Iris pigment epithelial cell (primary cell): Measurements from ENCODE around the gene WDFY1.

Experiments used
- DNase-seq: peaks from one replicate; pipeline ENCODE4 v3.0.0-alpha.2; 2011; ENCODE audit warnings: low read depth

Gene WDFY1

GRCh38 chr2:223856584-223856983 lies 88.6 kb downstream of the WDFY1 start:
- no peak for DNase-seq

DNA sequence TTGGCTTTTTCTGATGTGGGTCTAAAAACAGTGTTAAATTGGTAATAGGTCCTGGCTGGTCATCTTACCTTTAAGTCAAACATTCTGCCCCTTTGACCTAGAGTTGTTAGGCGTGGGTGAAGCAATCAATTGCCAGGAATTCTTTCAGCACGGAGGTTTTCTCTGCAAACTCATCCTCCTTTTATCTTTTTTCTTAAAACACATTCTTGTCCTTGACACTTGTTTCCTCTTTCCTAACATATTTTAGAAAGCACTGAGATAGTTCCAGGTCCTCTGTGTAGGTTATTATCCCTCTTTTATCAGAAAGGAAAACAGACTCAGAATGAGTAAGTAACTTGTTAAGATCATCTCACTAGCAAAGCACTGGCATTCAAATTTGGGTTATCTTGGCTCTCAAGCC lies 89.1 kb downstream of the WDFY1 start:
- peak; percentile 11 for DNase-seq

DNA sequence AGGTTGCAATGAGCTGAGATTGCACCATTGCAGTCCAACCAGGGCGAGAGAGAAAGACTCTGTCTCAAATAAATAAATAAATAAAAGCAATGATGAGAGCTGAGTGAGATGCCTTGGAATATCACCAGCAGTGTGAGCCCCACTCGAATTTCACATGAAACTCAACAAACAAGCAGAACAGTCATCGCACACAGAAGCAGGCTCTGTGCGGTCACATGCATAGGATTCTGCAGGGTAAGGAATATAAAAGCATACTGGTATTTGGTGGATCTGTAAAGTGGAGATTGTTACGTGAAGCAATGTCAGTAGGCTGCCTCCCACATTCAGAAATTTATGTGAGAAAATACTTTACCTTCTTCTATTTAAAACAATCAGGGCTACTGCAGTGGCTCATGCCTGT lies 89.7 kb downstream of the WDFY1 start:
- DNase-seq, result peak; percentile 87

GRCh38 chr2:223854741-223855140 lies 90.4 kb downstream of the WDFY1 start:
- DNase-seq, result no peak

GRCh38 chr2:223853425-223853837 lies 91.7 kb downstream of the WDFY1 start:
- peak; percentile 25 for DNase-seq

- no peak for DNase-seq
These were observed 92.8 kb downstream of the WDFY1 start for GRCh38 chr2:223852281-223852795.

DNA sequence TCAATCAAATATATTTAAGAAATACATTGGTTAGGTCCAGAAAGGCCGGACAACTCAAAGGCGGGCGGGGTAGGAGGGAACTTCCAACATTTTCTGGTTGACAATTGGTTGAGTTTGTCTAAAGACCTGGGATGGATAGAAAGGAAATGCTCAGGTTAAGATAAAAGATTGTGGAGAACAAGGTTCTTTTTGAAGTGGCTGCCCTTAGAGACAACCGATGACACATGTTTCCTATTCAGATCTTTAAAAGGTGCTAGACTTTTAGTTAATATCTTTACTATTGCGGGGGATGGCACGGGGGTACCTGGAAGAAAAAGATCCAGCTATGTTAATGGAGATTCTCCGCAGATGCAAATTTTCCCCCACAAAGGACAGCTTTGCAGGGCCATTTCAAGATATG lies 97.7 kb downstream of the WDFY1 start:
- no peak for DNase-seq

GRCh38 chr2:223846515-223846914 lies 98.6 kb downstream of the WDFY1 start:
- peak; percentile 95 for DNase-seq

- no peak for DNase-seq
These were observed 103.5 kb downstream of the WDFY1 start for GRCh38 chr2:223841436-223842190.

GRCh38 chr2:223837287-223838061 lies 107.7 kb downstream of the WDFY1 start, which contains the start of gene AP1S3:
TSS of gene AP1S3 (minus strand) at chr2:223837582. CDS start at chr2:223837450, 132 bp downstream.
- peak; percentile 52 for DNase-seq

- DNase-seq, result no peak
These were observed 109.2 kb downstream of the WDFY1 start for GRCh38 chr2:223835701-223836532.

- DNase-seq, result no peak
These were observed 110.7 kb downstream of the WDFY1 start for GRCh38 chr2:223834431-223834830.

DNA sequence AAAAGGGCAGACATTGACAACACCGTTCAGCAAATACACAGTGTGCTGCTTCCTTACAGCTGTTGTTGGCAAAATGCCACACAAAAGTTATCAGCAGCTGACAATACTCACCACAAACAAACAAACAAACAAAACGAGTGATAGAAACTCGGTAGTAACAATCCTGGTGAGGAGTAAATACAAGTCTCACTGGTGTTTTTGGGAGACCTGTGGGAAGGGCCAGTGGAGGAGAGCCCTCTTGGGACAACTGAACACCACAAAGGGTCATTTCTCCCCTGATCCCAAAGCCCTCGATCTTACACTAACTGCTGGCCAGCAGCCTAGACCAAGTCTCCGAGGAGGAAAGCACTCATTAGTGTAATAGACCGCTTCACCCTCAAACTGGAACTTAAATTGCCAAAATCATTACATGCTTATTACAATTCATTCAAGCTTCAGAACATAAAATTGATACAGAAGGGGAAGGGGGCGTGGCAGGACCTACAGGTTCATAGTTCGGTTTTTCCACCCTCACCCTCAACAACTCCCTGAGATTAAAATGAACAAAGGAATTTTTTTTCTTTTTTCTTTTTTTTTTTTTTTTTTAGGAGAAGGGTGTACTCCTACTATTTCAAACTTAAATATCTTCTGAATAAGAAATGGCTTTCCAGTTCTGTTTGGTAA lies 112.8 kb downstream of the WDFY1 start:
- no peak for DNase-seq

DNA sequence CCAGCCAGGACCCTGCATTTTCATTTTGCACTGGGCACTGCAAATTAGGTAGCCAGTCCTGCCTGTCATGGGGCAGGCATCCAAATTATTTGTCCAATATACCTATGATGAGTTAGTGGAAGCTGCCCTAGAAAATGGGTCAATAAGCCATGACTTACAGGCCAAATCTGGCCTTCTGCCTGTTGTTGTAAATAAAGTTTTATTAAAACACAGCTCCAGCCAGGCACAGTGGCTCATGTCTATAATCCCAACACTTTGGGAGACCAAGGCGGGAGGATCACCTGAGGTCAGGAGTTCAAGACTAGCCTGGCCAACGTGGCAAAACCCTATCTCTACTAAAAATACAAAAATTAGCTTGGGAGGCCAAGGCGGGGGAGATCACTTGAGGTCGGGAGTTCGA lies 116.0 kb downstream of the WDFY1 start:
- no peak for DNase-seq

- DNase-seq, result no peak
These were observed 116.8 kb downstream of the WDFY1 start for GRCh38 chr2:223828314-223828713.

GRCh38 chr2:223826995-223827394 lies 118.1 kb downstream of the WDFY1 start:
- no peak for DNase-seq
